ENCODE data around the gene ILDR2.

DNA sequence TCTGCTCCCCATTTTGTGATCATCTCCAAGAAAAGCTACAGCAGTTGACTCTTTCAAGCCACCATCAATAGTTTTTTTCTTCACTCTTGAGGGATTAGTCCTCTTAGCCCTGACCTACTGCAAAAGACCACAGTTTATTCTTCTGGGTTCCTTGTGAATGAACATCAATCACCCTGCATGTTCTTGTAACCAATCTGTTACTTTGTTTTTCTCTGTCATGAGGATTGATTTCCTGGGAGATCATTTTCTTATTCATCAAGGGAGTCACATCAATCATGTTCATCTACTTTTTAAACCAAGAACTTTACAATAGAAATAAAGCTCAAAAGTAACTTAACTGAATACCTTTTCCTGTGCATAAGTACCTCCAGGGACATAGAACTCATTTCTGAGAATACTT lies 21.8 kb downstream of the ILDR2 start:
- TF ChIP-seq CTCF (IDR thresholded peaks at IDR 0.05) (no peak), POLR2A (IDR thresholded peaks at IDR 0.05) (no peak)

Measured in esophagus squamous epithelium (tissue), 4 donors.